Activated effector memory CD4-positive, alpha-beta T cell treated with Interleukin-2 at 50 U/mL for 16 hours (primary cell): ENCODE data around the gene TRPC3.
"Not testable (repeated sequence)": the region's sequence is repeated elsewhere in the genome, so short reads cannot be mapped to it uniquely, and the experiment has no call there.

Experiments used
- DNase-seq: peaks from one replicate; pipeline ENCODE4 v3.0.0-alpha.2; 2020

The TRPC3 gene

DNA sequence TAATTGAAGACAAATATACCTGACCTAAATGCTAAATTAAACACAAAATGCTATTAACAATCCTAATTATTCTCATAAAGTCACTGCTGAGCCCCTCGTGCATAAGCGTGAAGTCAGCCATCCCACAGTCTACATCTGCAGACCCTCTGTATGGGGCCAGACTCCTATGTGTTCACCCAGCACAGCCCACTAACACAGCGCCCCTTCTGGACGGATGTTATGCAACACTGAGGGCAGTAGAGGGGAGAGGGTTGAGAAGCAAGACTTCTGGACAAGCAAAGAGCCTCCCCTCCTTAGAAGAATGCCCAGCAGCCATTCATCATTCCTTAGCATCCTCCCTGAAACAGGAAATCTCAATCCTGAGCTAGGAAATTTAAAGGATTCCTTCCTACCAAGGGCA, 7.9 kb downstream of the TRPC3 start:
- no peak for DNase-seq

GRCh38 chr4:121939690-121940089, 12.2 kb downstream of the TRPC3 start:
- no peak for DNase-seq

DNA sequence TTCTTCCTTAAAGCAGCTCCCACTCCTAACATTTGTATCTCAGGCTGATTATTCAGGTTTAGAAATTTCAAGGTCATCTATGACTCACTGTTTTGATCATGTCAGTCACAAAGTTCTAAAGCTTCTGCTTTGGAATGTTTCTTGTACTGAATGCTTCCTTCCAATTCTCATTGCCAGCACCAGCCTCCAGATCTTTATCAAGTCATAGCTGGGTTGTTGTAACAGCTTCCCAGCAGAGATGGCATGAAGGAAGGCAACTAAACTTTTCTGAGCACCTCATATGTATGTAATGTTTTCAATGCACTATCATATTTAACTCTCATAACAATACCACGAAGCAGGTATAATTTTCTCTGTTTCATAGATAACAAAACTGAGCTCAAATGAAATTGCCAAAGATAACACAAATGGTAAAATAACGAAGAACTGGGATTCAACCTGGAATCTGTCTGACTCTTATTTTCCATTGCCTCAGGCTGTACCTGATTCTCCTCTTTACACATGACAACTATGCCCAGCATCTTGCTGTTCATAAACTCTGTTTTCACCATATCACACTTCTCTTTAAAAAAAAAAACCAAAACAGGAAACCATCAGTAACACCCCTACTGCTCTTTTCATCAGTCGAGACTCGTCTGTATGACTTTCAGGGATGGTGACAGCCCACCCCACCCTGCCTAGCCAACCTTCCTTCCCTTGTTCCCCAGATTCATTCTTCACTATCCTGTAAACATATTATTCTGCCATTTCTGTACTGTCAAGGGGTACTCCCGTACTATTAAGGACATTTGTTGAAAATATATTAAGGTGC, 13.4 kb downstream of the TRPC3 start:
- no peak for DNase-seq

- no peak for DNase-seq
Measured at GRCh38 chr4:121936101-121936500, 15.8 kb downstream of the TRPC3 start.

GRCh38 chr4:121934635-121935034, 17.2 kb downstream of the TRPC3 start:
- DNase-seq, result no peak

DNA sequence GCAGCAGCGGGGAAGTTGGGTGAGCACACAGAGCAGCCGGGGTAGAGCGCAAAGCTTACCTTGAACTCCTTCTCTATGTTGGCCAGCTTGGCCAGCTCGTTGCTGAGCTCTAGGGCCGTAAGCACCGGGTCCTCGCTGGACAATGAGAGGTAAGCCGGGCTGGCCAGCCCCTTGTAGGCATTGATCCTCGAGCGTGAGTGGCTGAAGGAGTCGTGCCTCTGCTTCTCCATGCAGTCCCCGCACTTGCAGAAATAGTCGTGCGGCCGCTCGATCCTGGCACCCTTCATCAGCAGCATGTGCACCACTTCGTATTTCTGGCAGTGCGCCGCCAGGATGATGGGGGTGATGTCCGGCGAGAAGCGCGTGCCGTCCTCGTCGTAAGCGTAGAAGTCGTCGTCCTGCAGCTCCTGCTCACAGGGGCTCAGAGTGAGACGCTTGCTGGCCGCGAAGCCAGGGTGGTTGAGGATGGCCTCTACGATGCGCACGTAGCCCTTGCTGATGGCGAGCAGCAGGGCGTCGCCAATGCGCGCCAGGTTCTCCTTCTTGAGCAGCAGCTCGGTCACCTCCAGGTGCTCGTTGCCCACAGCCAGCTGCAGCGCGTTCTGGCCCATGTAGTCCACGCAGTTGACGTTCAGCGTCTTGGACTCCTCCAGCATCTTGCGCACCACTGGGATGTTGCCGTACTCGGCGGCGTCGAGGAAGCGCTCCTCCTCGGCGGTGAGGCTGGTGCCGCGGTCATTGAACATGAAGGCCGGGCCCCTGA, 19.5 kb downstream of the TRPC3 start:
- DNase-seq, result no peak

DNA sequence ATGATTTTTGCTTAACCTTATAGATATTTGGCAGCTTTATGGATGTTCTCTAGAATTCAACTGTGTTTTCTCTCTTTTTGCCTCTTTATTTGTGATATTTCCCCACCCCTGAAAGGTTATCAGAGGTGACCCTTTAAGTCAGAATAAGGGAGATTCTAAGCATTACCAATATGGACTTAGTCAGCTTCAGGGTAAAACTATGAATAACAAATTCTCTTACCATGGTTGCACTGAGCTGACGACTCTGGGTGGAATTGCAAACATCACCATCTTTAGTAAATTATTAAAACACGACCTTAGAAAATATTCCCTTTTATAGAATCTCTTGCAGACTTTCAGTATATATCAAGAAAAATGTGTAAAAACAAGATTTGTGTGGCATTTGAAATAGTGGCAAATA, 21.6 kb downstream of the TRPC3 start:
- no peak for DNase-seq

DNA sequence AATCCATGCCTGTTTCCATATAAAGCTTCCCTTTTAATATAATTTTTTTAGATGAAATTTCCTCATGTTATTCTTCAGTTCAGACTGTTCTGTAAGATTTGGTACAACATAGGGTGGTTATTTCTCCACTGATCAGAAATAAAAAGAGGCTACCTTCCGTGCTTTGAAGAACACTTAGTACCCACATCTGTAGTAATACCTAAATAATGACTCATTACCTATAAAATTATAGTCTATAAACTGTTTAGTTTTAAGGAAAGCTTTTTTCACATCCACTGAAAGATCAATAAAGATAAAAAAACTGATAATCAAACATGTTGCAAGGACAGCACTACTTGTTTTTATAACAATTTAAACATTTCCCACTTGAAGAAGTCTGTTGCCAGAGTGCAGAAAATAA, 23.9 kb downstream of the TRPC3 start:
- DNase-seq, result no peak

- DNase-seq, result not testable (repeated sequence)
Measured at GRCh38 chr4:121926490-121926889, 25.4 kb downstream of the TRPC3 start.

GRCh38 chr4:121923306-121923705, 28.6 kb downstream of the TRPC3 start:
- DNase-seq, result no peak

DNA sequence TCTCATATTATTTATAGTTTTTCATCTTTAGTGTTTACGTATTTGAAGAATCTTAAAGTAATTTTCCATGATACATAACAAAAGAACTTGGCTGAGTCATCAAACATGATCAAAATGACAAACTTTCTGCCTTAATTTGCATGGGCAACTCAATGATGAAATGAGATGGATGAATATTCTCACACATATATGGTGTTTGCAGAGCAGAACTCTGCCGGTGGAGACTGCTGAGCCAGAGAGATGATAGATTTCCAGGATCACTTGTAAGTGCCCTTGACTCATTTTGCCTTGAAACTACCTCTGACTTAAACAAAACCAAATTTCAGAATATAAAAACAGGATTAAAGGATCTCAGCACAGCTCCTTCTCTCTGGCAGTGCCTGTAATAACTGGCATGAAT, 38.2 kb downstream of the TRPC3 start:
- DNase-seq, result no peak

DNA sequence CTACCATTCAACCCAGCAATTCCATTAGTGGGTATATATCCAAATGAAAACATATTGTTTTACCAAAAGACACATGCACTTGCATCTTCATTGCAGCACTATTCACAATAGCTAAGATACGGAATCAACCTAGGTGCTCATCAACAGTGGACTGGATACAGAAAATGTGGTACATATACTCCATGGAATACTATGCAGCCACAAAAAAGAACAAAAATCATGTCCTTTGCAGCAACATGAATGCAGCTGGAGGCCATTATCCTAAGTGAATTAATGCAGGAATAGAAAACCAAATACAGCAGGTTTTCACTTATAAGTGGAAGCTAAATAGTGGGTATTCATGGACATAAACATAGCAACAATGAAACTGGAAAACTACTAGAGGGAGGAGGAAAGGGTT, 43.5 kb downstream of the TRPC3 start:
- no peak for DNase-seq

DNA sequence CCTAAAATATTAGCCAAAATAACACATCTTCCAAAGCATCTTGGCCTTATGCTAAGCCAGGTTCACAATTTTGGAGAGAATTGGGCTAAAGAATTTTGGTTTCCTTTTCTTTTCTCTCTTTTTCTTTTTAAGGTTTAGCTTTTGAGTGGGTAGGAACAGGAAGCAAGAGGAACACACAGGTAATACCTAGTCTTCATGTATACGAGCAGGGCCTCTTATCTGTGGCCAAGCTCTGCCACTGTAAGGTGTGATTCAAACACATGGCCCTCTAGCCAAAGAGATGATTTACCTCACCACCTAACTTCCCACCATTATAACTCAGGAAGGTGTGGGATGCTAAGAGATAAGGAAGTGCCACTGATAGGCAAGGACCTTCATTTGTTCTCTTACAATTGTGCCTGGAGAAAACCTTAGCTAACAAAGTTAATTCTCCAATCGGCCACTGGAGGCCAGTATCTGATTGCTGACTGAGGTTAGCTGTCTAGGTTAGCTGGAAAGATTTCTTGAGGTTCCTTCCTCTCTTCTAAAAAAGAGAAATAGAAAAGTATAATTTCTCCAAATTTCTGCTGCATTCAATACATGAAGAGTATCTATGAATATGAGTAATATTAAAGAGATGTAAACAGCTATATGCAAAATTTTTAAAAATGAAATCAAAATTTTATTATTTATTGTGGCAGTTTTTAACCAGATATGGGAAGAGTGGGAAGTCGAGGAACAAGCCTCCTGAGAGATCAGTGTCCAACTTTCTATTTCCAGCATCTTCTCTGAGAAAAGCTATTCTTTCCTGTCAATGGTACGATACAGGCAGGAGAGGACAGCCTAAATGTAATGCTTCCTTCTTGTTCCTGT, 51.5 kb downstream of the TRPC3 start:
- no peak for DNase-seq

DNA sequence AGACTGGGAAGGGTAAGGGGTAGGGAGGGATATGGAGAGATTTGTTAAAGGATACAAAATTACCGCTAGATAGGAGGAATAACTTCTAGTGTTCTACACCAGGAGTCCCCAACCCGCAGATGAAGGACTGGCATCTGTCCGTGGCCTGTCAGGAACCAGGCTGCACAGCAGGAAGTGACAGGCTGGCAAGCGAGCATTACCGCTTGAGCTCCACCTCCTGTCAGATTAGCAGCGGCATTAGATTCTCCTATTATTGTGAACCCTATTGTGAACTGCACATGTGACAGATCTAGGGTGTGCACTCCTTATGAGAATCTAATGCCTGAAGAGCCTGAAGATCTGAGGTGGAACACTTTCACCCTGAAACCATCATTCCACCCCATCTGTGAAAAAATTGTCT, 53.7 kb downstream of the TRPC3 start:
- DNase-seq, result no peak

DNA sequence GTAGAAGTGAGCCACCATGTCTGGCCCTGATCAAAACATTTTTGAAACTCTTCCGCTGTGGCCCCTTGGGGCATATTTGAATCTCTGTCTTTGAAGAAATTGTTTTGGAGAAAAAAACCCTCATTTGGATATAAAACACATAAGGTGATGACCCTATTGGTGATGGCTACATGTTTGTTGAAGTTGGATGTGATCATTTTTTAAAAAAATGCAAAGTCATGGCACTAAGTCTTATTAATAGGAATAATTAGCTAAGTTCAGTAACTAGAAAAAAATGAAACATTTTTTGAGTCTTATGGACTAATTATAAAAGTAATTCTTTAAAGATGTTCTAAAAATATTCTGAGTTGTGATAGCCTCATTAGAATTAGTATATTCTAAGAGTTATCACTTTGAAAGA, 63.7 kb downstream of the TRPC3 start:
- DNase-seq, result no peak

GRCh38 chr4:121885115-121885514, 66.7 kb downstream of the TRPC3 start:
- DNase-seq, result no peak

- no peak for DNase-seq
Measured at GRCh38 chr4:121881158-121881557, 70.7 kb downstream of the TRPC3 start.

GRCh38 chr4:121879135-121879534, 72.7 kb downstream of the TRPC3 start:
- DNase-seq, result no peak

- no peak for DNase-seq
Measured at GRCh38 chr4:121877041-121877773, 74.7 kb downstream of the TRPC3 start.

DNA sequence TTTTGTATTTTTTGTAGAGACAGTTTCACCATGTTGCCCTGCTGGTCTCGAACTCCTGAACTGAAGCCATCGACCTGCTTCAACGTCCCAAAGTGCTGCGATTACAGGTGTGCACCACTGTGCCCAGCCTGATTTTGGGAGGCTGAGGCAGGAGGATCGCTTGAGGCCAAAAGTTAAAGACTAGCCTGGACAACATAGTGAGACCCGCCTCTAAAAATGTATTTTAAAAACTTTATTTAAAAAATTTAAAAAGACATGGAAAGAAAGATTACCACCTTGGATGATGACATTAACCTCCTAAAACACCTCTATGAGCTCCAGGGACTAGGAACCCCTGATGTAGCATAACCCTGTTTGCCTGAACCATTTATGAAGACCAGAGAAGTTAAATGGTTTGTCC, 75.8 kb downstream of the TRPC3 start:
- no peak for DNase-seq

- no peak for DNase-seq
Measured at GRCh38 chr4:121875652-121876051, 76.2 kb downstream of the TRPC3 start.

DNA sequence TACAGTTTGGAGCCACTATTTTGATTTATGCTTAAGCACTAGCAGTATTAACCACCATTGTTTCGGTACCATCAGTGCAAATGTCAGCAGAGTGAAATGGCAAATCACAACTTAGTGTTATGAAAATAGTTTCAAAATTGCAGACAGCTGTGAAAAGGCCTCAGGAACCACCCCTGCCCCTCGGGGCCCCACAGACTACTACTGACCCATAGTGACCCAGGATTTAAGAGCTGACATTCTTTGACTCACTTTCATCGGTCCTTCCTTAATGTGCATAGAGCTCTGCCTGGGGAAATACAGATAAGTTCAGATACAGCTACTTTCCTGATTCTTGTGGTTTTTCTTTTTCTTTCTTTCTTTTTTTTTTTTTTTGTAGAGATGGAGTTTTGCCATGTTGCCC, 78.3 kb downstream of the TRPC3 start:
- no peak for DNase-seq
